Muscle of leg (tissue), 11 donors: ENCODE measurements around the gene GPR4. TPM values are rescaled to one million over a fixed set of nuclear protein-coding genes. Genes with fewer than 3 reads are reported as not detected.

Source experiments
- DNase-seq: peaks from one replicate; pipeline ENCODE4 v3.0.0; 2013
- H3K27ac ChIP-seq: one replicate; pipeline ENCODE4 v1.5.1; 2013; ENCODE audit warnings: mild to moderate bottlenecking, low read length, control low read depth
- H3K27me3 ChIP-seq: one replicate; pipeline ENCODE4 v1.6.1; 2013; ENCODE audit warnings: low read length; ENCODE audit not compliant: control insufficient read depth, insufficient read depth
- H3K36me3 ChIP-seq: one replicate; pipeline ENCODE4 v1.6.1; 2013; ENCODE audit warnings: low read length; ENCODE audit not compliant: control insufficient read depth, insufficient read depth
- H3K4me1 ChIP-seq: one replicate; pipeline ENCODE4 v1.6.1; 2013; ENCODE audit warnings: low read length; ENCODE audit not compliant: control insufficient read depth, insufficient read depth
- H3K4me3 ChIP-seq: one replicate; pipeline ENCODE4 v1.5.1; 2013; ENCODE audit warnings: low read length, control low read depth
- H3K9me3 ChIP-seq: replicated peaks from 2 replicates; pipeline ENCODE4 v1.6.1; 2013; ENCODE audit warnings: low read depth, low read length; ENCODE audit not compliant: control insufficient read depth
- whole genome bisulfite sequencing: methylation state at CpG from one replicate; pipeline ENCODE4 v1.1.5; 2013; ENCODE audit warnings: missing lambda C conversion rate; ENCODE audit not compliant: insufficient coverage; 5-methylcytosine and 5-hydroxymethylcytosine counted together
- polyA plus RNA-seq, 8 donors: library from polyadenylated mRNA; unstranded; fragments of 120-200 nt; gene quantifications; one replicate each; pipeline versions ENCODE4 v1.2.1 to v1.2.3, GENCODE V29; 2013; ENCODE audit warnings: inconsistent platforms in 1 of 8, low replicate concordance in 1 of 8; ENCODE audit not compliant: insufficient read length in 8 of 8, insufficient read depth in 1 of 8
- total RNA-seq: library from RNA; stranded (reverse); fragments of 120-200 nt; gene quantifications from one replicate; pipeline ENCODE4 v1.2.4, GENCODE V29; 2013

The GPR4 gene
- total and polyA plus RNA-seq, 9 donors: 0.44 to 3.2 (median 2.1) TPM

DNA sequence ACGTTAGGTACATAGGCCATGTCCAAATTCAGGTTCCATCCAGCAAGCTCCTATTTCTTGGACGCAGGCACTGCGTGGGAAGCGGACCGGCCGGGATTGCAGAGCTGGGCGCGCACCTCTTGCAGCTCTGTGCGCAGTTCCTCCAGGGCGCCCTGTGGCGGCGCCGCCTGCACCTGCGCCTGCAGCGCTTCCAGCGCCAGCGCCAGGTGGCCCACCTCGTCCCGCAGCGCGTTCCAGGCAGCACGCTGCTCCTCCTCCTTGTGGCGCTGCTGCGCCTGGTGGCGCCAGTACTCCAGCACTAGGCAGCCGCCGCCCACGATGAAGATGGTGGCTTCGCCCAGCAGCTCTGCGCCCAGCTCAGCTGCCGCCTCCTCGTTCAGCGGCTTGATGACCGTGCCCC is 48.5 kb downstream of the GPR4 start:
- no peak for DNase-seq
- Histone ChIP-seq H3K4me3 (no peak overlapping the region), H3K4me1 (no peaks in the 10 kb centered on the region), H3K27me3 (no peaks in the 10 kb centered on the region), H3K9me3 (no peaks in the 10 kb centered on the region), H3K27ac (no peak overlapping the region), H3K36me3 (peaks cover 6% of the 10 kb centered on the region)
- 41% methylated on average over 34 of the region's 34 CpGs for WGBS

DNA sequence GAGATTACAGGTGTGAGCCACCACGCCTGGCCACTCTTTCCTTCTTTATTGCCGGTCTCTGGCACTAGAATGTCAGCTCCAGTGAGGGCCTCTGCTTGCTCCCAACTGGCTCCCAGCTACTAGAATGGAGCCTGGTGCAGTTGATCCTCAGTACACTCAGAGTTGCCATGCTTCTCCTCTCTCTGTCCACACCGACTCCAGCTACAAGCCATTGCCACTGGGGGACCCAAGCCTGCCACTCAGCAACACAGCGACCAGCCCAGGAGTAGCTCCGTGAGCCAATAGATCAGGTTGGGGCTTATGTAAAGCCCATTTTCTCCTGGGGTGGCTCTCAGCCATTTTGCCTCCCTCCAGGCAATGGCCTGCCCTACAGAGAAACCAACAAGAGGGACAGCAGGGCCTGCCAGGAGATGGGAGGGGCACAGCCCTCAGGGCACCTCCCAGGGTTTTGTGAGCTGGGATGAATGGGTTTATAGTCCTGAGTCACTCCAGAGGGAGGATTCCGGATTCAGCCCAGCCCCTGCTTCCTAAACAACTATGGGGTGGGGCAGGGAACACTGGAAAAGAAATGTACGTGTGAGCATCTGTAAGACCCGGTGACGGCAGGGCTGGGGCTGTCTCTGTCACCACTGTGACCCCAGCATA is 53.9 kb downstream of the GPR4 start:
- H3K9me3 ChIP-seq: no peaks in the 10 kb centered on the region
- H3K36me3 ChIP-seq: peaks cover 3% of the 10 kb centered on the region
- no peaks in the 10 kb centered on the region for H3K4me1 ChIP-seq
- no peak for DNase-seq
- no peak overlapping the region for H3K4me3 ChIP-seq
- WGBS: 72% methylated on average over 6 of the region's 9 CpGs
- no peaks in the 10 kb centered on the region for H3K27me3 ChIP-seq
- no peak overlapping the region for H3K27ac ChIP-seq

DNA sequence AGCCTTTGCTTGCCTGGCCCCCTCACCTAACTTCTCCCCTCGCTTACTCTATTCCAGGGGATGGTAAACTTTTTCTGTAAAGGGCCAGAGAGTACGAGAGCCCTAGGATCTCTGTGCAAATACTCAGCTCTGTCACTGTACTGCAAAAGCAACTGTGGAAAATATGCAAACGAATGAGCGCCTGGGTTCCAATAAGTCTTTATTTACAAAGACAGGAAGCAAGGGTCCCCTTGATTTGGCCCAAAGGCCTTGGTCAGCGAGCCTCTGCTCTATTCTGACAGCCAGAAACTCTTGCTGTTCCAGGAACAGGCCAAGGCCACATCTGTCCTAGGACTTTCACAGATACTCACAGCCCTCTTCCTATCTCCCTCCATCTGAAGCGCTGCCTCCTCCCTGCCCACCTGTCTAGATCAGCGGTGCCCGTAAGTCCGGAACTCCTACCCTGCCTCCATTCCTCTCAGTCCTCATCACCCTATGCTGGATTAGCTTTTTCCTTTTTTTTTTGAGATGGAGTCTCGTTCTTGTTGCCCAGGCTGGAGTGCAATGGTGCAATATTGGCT is 54.7 kb downstream of the GPR4 start:
- WGBS: 77% methylated on average over 10 of the region's 10 CpGs
- Histone ChIP-seq H3K4me3 (no peak overlapping the region), H3K27ac (no peak overlapping the region), H3K4me1 (no peaks in the 10 kb centered on the region), H3K9me3 (no peaks in the 10 kb centered on the region), H3K27me3 (no peaks in the 10 kb centered on the region), H3K36me3 (no peaks in the 10 kb centered on the region)
- DNase-seq: no peak

DNA sequence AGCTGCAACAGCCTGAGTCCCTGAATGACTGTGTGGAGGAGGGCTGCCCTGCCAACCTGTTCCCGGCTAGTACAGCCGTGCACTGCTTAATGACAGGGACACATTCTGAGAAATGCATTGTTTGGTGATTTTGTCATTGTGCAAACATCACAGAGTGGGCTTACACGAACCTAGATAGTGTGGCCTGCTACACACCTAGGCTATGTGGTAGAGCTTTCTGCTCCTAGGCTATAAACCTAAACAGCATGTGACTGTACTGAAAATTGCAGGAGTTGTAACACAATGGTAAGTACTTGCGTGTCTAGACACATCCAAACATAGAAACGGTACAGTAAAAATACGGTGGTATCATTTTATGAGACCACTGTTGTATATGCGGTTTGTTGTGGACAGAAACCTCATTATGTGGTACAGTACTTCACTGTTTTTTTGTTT is 59.8 kb downstream of the GPR4 start:
- Histone ChIP-seq H3K4me3 (no peak overlapping the region), H3K36me3 (no peaks in the 10 kb centered on the region), H3K4me1 (no peaks in the 10 kb centered on the region), H3K27me3 (no peaks in the 10 kb centered on the region), H3K27ac (no peak overlapping the region), H3K9me3 (no peaks in the 10 kb centered on the region)
- no peak for DNase-seq
- 58% methylated on average over 4 of the region's 7 CpGs for WGBS

Other genes starting within 250 kb of the GPR4 start
- gene ERCC2, start 231.6 kb downstream of the GPR4 start, total RNA-seq: 6.6 TPM
- 10 to 100 TPM; 13.5 to 19.9 (median 15.3) TPM for gene ERCC2, start 231.6 kb downstream of the GPR4 start, polyA plus RNA-seq
- 1.7 TPM for gene PPP1R13L, start 197.1 kb downstream of the GPR4 start, total RNA-seq
- 1 to 10 TPM; 2.7 to 8.4 (median 3.5) TPM for gene PPP1R13L, start 197.1 kb downstream of the GPR4 start, polyA plus RNA-seq
- 7.7 TPM for gene POLR1G, start 195.6 kb downstream of the GPR4 start, total RNA-seq
- 1 to 10 TPM; 4.4 to 8.9 (median 6.2) TPM for gene POLR1G, start 195.6 kb downstream of the GPR4 start, polyA plus RNA-seq
- 98.8 TPM for gene ERCC1, start 178.3 kb downstream of the GPR4 start, total RNA-seq
- 100 to 1,000 TPM in 2 of 8 donors, 10 to 100 TPM in 6; 81.8 to 110 (median 88.0) TPM for gene ERCC1, start 178.3 kb downstream of the GPR4 start, polyA plus RNA-seq
- 54.9 TPM for gene FOSB, start 134.2 kb downstream of the GPR4 start, total RNA-seq
- gene FOSB, start 134.2 kb downstream of the GPR4 start, polyA plus RNA-seq: 100 to 1,000 TPM in 3 of 8 donors, 10 to 100 TPM in 5; 16.7 to 194 (median 67.1) TPM
- 42.4 TPM for gene RTN2, start 105.2 kb downstream of the GPR4 start, total RNA-seq
- gene RTN2, start 105.2 kb downstream of the GPR4 start, polyA plus RNA-seq: 100 to 1,000 TPM in 6 of 8 donors, 10 to 100 TPM in 2; 80.0 to 148 (median 126) TPM
- gene PPM1N, start 103.8 kb downstream of the GPR4 start, total RNA-seq: 0.18 TPM
- gene PPM1N, start 103.8 kb downstream of the GPR4 start, polyA plus RNA-seq: under 1 TPM; 0.24 to 0.97 (median 0.61) TPM
- 37.4 TPM for gene VASP, start 94.7 kb downstream of the GPR4 start, total RNA-seq
- gene VASP, start 94.7 kb downstream of the GPR4 start, polyA plus RNA-seq: 10 to 100 TPM; 48.9 to 59.4 (median 53.3) TPM
- 3.2 TPM for gene OPA3, start 17.4 kb downstream of the GPR4 start, total RNA-seq
- gene OPA3, start 17.4 kb downstream of the GPR4 start, polyA plus RNA-seq: 1 to 10 TPM; 5.6 to 8.6 (median 7.3) TPM
- gene EML2, start 37.2 kb upstream of the GPR4 start, total RNA-seq: 8.2 TPM
- gene EML2, start 37.2 kb upstream of the GPR4 start, polyA plus RNA-seq: 10 to 100 TPM in 5 of 8 donors, 1 to 10 TPM in 3; 7.9 to 13.2 (median 11.2) TPM
- gene GIPR, start 66.0 kb upstream of the GPR4 start, total RNA-seq: 0.09 TPM
- 1 to 10 TPM in 1 of 8 donors, under 1 TPM in 6, not detected in 1; 0.04 to 1.8 (median 0.32) TPM for gene GIPR, start 66.0 kb upstream of the GPR4 start, polyA plus RNA-seq
- 446 TPM for gene SNRPD2, start 89.7 kb upstream of the GPR4 start, total RNA-seq
- gene SNRPD2, start 89.7 kb upstream of the GPR4 start, polyA plus RNA-seq: 100 to 1,000 TPM; 253 to 349 (median 288) TPM
- 2.2 TPM for gene QPCTL, start 90.5 kb upstream of the GPR4 start, total RNA-seq
- gene QPCTL, start 90.5 kb upstream of the GPR4 start, polyA plus RNA-seq: 1 to 10 TPM; 2.8 to 6.8 (median 3.9) TPM
- 7.3 TPM for gene FBXO46, start 128.7 kb upstream of the GPR4 start, total RNA-seq
- 10 to 100 TPM in 6 of 8 donors, 1 to 10 TPM in 2; 7.5 to 16.1 (median 12.7) TPM for gene FBXO46, start 128.7 kb upstream of the GPR4 start, polyA plus RNA-seq
- gene MEIOSIN, start 131.2 kb upstream of the GPR4 start, total RNA-seq: not detected
- gene MEIOSIN, start 131.2 kb upstream of the GPR4 start, polyA plus RNA-seq: under 1 TPM in 1 of 8 donors, not detected in 7; 0.04 TPM
- 14.9 TPM for gene SIX5, start 167.0 kb upstream of the GPR4 start, total RNA-seq
- gene SIX5, start 167.0 kb upstream of the GPR4 start, polyA plus RNA-seq: 10 to 100 TPM; 16.7 to 31.9 (median 25.3) TPM
- gene DMPK, start 180.3 kb upstream of the GPR4 start, total RNA-seq: 158 TPM
- gene DMPK, start 180.3 kb upstream of the GPR4 start, polyA plus RNA-seq: 100 to 1,000 TPM; 236 to 390 (median 333) TPM
- gene DMWD, start 190.6 kb upstream of the GPR4 start, total RNA-seq: 29.1 TPM
- 10 to 100 TPM; 32.6 to 57.1 (median 45.0) TPM for gene DMWD, start 190.6 kb upstream of the GPR4 start, polyA plus RNA-seq
- 0.09 TPM for gene RSPH6A, start 213.1 kb upstream of the GPR4 start, total RNA-seq
- gene RSPH6A, start 213.1 kb upstream of the GPR4 start, polyA plus RNA-seq: under 1 TPM in 2 of 8 donors, not detected in 6; 0.05 to 0.11 TPM